A549 (cell line): ENCODE measurements around the gene TRNAU1AP.

Experiments used
- BHLHE40 ChIP-seq: IDR thresholded peaks from 2 replicates; pipeline ENCODE4 v1.6.1; 2012; ENCODE audit warnings: low read depth, low read length, inconsistent platforms
- EP300 ChIP-seq, 2 experiments: fragments of >200 bp; sonication (Bioruptor Twin); formaldehyde crosslinking; IDR thresholded peaks; 2 replicates in 1 of 2; 3 replicates in 1 of 2; pipeline ENCODE4 v1.6.1; 2016 to 2017
- RCOR1 ChIP-seq: fragments of 150-350 bp; IDR thresholded peaks from 2 replicates; pipeline ENCODE4 v1.6.1; 2014; ENCODE audit warnings: antibody characterized with exemption, low read length, low read depth
- RNF2 ChIP-seq: fragments of 200-600 bp; sonication (generic); IDR thresholded peaks from 2 replicates; pipeline ENCODE4 v1.6.1; 2016; ENCODE audit warnings: low read depth, mild to moderate bottlenecking, antibody characterized with exemption, moderate library complexity, borderline replicate concordance
- ZSCAN20 ChIP-seq: fragments of 250-450 bp; sonication (Bioruptor Pico); IDR thresholded peaks from 2 replicates; pipeline ENCODE4 v1.8.0; 2022; ENCODE audit warnings: mild to moderate bottlenecking, moderate library complexity
- TF ChIP-seq, protein P1 (sequence below): fragments of >200 bp; sonication (Bioruptor Twin); formaldehyde crosslinking; IDR thresholded peaks from 3 replicates; pipeline ENCODE4 v1.5.1; 2016

GRCh38 chr1:28602536-28603439 is 49.9 kb downstream of the TRNAU1AP start:
- TF ChIP-seq BHLHE40 (no peak), RCOR1 (no peak), ZSCAN20 (no peak), RNF2 (no peak), EP300 (IDR thresholded peaks at IDR 0.05) (no peak)
- TF ChIP-seq, protein P1, sequence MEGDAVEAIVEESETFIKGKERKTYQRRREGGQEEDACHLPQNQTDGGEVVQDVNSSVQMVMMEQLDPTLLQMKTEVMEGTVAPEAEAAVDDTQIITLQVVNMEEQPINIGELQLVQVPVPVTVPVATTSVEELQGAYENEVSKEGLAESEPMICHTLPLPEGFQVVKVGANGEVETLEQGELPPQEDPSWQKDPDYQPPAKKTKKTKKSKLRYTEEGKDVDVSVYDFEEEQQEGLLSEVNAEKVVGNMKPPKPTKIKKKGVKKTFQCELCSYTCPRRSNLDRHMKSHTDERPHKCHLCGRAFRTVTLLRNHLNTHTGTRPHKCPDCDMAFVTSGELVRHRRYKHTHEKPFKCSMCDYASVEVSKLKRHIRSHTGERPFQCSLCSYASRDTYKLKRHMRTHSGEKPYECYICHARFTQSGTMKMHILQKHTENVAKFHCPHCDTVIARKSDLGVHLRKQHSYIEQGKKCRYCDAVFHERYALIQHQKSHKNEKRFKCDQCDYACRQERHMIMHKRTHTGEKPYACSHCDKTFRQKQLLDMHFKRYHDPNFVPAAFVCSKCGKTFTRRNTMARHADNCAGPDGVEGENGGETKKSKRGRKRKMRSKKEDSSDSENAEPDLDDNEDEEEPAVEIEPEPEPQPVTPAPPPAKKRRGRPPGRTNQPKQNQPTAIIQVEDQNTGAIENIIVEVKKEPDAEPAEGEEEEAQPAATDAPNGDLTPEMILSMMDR: peak; percentile 76
